ENCODE results near the gene LMTK2.

- TF ChIP-seq CTCF (IDR thresholded peaks at IDR 0.05) (no peak), POLR2A (IDR thresholded peaks at IDR 0.05; ENCODE audit: low read depth) (no peak), POLR2AphosphoS5 (IDR thresholded peaks at IDR 0.05) (no peak), EP300 (IDR thresholded peaks at IDR 0.05) (no peak)
Measured at GRCh38 chr7:98238976-98239375, 132.3 kb downstream of the LMTK2 start.
